ENCODE measurements around the gene CCDC102B.

DNA sequence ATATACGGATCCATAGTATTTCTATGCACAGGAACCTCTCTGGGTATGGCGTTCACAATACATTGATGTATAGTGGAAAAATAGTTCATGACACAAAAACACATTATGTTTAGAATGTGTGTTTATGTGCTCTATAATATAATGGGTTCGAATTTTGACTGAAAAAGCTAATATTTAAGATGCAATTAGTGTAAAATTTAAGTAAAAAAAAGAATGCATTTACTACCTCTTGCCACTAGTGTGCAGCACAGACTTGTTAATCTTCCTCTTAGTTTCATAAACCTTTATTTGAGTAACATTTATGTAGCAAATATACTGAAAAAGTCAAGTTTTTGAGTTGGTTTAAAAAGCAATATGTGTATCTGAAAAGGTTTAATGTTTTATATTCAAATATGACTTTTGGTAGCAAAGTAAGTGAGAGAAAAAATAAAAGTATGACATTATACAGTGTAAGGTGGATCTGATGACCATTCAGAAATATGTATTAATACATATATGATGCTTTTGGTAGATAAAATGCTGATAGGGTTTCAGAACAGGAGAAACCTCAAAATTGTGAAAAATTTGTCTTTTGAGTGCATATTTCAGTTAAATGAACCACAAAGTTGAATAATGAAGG lies 49.4 kb downstream of the CCDC102B start:
- TF ChIP-seq, protein P1, sequence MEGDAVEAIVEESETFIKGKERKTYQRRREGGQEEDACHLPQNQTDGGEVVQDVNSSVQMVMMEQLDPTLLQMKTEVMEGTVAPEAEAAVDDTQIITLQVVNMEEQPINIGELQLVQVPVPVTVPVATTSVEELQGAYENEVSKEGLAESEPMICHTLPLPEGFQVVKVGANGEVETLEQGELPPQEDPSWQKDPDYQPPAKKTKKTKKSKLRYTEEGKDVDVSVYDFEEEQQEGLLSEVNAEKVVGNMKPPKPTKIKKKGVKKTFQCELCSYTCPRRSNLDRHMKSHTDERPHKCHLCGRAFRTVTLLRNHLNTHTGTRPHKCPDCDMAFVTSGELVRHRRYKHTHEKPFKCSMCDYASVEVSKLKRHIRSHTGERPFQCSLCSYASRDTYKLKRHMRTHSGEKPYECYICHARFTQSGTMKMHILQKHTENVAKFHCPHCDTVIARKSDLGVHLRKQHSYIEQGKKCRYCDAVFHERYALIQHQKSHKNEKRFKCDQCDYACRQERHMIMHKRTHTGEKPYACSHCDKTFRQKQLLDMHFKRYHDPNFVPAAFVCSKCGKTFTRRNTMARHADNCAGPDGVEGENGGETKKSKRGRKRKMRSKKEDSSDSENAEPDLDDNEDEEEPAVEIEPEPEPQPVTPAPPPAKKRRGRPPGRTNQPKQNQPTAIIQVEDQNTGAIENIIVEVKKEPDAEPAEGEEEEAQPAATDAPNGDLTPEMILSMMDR (IDR thresholded peaks at IDR 0.05; ENCODE audit: poor library complexity, severe bottlenecking): peak; percentile 86
- TF ChIP-seq POLR2AphosphoS5 (IDR thresholded peaks at IDR 0.05): no peak
- TF ChIP-seq EP300 (conservative IDR thresholded peaks at IDR 0.05; ENCODE audit: poor library complexity, severe bottlenecking): no peak
- TF ChIP-seq RAD21 (conservative IDR thresholded peaks at IDR 0.05): peak; percentile 90
- TF ChIP-seq EZH2 (IDR thresholded peaks at IDR 0.05; ENCODE audit: borderline replicate concordance, insufficient read depth, low read length, poor library complexity, severe bottlenecking): no peak
- TF ChIP-seq SMC3 (conservative IDR thresholded peaks at IDR 0.05; ENCODE audit: poor library complexity): peak; percentile 90
- no peak for TF ChIP-seq TAF1 (IDR thresholded peaks at IDR 0.05; ENCODE audit: low read depth)
- no peak for TF ChIP-seq MXI1 (conservative IDR thresholded peaks at IDR 0.05; ENCODE audit: poor library complexity, severe bottlenecking)
- TF ChIP-seq, protein P2, sequence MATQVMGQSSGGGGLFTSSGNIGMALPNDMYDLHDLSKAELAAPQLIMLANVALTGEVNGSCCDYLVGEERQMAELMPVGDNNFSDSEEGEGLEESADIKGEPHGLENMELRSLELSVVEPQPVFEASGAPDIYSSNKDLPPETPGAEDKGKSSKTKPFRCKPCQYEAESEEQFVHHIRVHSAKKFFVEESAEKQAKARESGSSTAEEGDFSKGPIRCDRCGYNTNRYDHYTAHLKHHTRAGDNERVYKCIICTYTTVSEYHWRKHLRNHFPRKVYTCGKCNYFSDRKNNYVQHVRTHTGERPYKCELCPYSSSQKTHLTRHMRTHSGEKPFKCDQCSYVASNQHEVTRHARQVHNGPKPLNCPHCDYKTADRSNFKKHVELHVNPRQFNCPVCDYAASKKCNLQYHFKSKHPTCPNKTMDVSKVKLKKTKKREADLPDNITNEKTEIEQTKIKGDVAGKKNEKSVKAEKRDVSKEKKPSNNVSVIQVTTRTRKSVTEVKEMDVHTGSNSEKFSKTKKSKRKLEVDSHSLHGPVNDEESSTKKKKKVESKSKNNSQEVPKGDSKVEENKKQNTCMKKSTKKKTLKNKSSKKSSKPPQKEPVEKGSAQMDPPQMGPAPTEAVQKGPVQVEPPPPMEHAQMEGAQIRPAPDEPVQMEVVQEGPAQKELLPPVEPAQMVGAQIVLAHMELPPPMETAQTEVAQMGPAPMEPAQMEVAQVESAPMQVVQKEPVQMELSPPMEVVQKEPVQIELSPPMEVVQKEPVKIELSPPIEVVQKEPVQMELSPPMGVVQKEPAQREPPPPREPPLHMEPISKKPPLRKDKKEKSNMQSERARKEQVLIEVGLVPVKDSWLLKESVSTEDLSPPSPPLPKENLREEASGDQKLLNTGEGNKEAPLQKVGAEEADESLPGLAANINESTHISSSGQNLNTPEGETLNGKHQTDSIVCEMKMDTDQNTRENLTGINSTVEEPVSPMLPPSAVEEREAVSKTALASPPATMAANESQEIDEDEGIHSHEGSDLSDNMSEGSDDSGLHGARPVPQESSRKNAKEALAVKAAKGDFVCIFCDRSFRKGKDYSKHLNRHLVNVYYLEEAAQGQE (IDR thresholded peaks at IDR 0.05; ENCODE audit: borderline replicate concordance): no peak

Data from neural cell (in vitro differentiated cells).